Mesenchymal stem cell (in vitro differentiated cells and primary cell): ENCODE measurements around the gene TEX10.

Experiments used
- DNase-seq: peaks from one replicate; pipeline ENCODE4 v3.0.0-alpha.2; 2013
- H2AFZ ChIP-seq: one replicate; pipeline ENCODE4 v1.6.1; 2013; ENCODE audit warnings: low read depth, mild to moderate bottlenecking, control low read depth, inconsistent platforms, low read length, moderate library complexity
- H2AK5ac ChIP-seq: 2 replicates; pipeline ENCODE4 v1.6.1; 2013; ENCODE audit warnings: low read length, moderate library complexity, mild to moderate bottlenecking, inconsistent platforms; ENCODE audit not compliant: severe bottlenecking
- H2BK120ac ChIP-seq: one replicate; pipeline ENCODE4 v1.6.1; 2013; ENCODE audit warnings: low read depth, mild to moderate bottlenecking, inconsistent platforms, low read length, moderate library complexity
- H2BK12ac ChIP-seq, 2 experiments: one replicate each; pipeline ENCODE4 v1.6.1; 2013; ENCODE audit warnings: inconsistent platforms in 2 of 2, low read length in 2 of 2, mild to moderate bottlenecking in 2 of 2, moderate library complexity in 2 of 2, control low read depth in 1 of 2
- H2BK15ac ChIP-seq: one replicate; pipeline ENCODE4 v1.6.1; 2013; ENCODE audit warnings: mild to moderate bottlenecking, low read depth, inconsistent platforms; ENCODE audit not compliant: poor library complexity, severe bottlenecking
- H2BK5ac ChIP-seq: 2 replicates; pipeline ENCODE4 v1.6.1; 2013; ENCODE audit warnings: low read depth, mild to moderate bottlenecking, low read length, control low read depth, inconsistent platforms; ENCODE audit not compliant: poor library complexity, severe bottlenecking
- H3K14ac ChIP-seq, 2 experiments: one replicate each; pipeline ENCODE4 v1.6.1; 2013; ENCODE audit warnings: inconsistent platforms in 2 of 2, low read length in 2 of 2, control low read depth in 1 of 2, mild to moderate bottlenecking in 1 of 2, moderate library complexity in 1 of 2
- H3K18ac ChIP-seq, 2 experiments: one replicate each; pipeline ENCODE4 v1.6.1; 2013; ENCODE audit warnings: inconsistent platforms in 2 of 2, low read length in 2 of 2, control low read depth in 1 of 2, low read depth in 1 of 2, mild to moderate bottlenecking in 1 of 2
- H3K23ac ChIP-seq, 2 experiments: one replicate each; pipeline ENCODE4 v1.6.1; 2013; ENCODE audit warnings: inconsistent platforms in 2 of 2, low read length in 2 of 2, mild to moderate bottlenecking in 2 of 2, moderate library complexity in 2 of 2, control low read depth in 1 of 2
- H3K27ac ChIP-seq: 2 replicates; pipeline ENCODE4 v1.5.1; 2013; ENCODE audit warnings: mild to moderate bottlenecking, moderate library complexity, low read length, control low read depth, inconsistent platforms; ENCODE audit not compliant: poor library complexity, severe bottlenecking
- H3K27me3 ChIP-seq, 2 experiments: 2 replicates each; pipeline versions ENCODE4 v1.6.1 to v1.7.0; 2013; ENCODE audit warnings: low read length in 2 of 2, mild to moderate bottlenecking in 2 of 2, moderate library complexity in 2 of 2, control low read depth in 1 of 2, inconsistent platforms in 1 of 2; ENCODE audit not compliant: control insufficient read depth in 1 of 2, insufficient read depth in 1 of 2
- H3K36me3 ChIP-seq, 2 experiments: 2 replicates each; pipeline versions ENCODE4 v1.6.1 to v1.7.0; 2013; ENCODE audit warnings: low read length in 2 of 2, control low read depth in 1 of 2, inconsistent platforms in 1 of 2, low read depth in 1 of 2, mild to moderate bottlenecking in 1 of 2; ENCODE audit not compliant: insufficient read depth in 2 of 2, control insufficient read depth in 1 of 2
- H3K4ac ChIP-seq, 2 experiments: one replicate each; pipeline ENCODE4 v1.6.1; 2013; ENCODE audit warnings: inconsistent platforms in 2 of 2, low read length in 2 of 2, mild to moderate bottlenecking in 2 of 2, moderate library complexity in 2 of 2, control low read depth in 1 of 2, low read depth in 1 of 2
- H3K4me1 ChIP-seq: 2 replicates; pipeline ENCODE4 v1.6.1; 2013; ENCODE audit warnings: low read depth, low read length, control low read depth; ENCODE audit not compliant: control insufficient read depth, insufficient read depth
- H3K4me2 ChIP-seq: 2 replicates; pipeline ENCODE4 v1.6.1; 2013; ENCODE audit warnings: low read length, mild to moderate bottlenecking, inconsistent platforms; ENCODE audit not compliant: poor library complexity, severe bottlenecking
- H3K4me3 ChIP-seq, 2 experiments: 2 replicates each; pipeline versions ENCODE4 v1.5.1 to v1.7.0; 2013; ENCODE audit warnings: low read length in 2 of 2, mild to moderate bottlenecking in 2 of 2, control low read depth in 1 of 2, low read depth in 1 of 2; ENCODE audit not compliant: insufficient read depth in 1 of 2
- H3K79me1 ChIP-seq: replicated peaks from 2 replicates; pipeline ENCODE4 v1.6.1; 2013; ENCODE audit warnings: mild to moderate bottlenecking, control low read depth, low read length, inconsistent platforms; ENCODE audit not compliant: poor library complexity, severe bottlenecking
- H3K9ac ChIP-seq: 2 replicates; pipeline ENCODE4 v1.7.0; 2013; ENCODE audit warnings: mild to moderate bottlenecking, low read length, moderate library complexity
- H3K9me3 ChIP-seq: 2 replicates; pipeline ENCODE4 v1.7.0; 2013; ENCODE audit warnings: mild to moderate bottlenecking, low read length; ENCODE audit not compliant: control insufficient read depth
- H4K8ac ChIP-seq: one replicate; pipeline ENCODE4 v1.6.1; 2013; ENCODE audit warnings: inconsistent platforms, mild to moderate bottlenecking, low read length, moderate library complexity
- H4K91ac ChIP-seq: one replicate; pipeline ENCODE4 v1.6.1; 2013; ENCODE audit warnings: mild to moderate bottlenecking, low read length, inconsistent platforms
- WGBS: methylation state at CpG from one replicate; pipeline ENCODE4 v1.1.7; 2013; ENCODE audit warnings: mixed read lengths; 5-methylcytosine and 5-hydroxymethylcytosine counted together

TEX10 gene

DNA sequence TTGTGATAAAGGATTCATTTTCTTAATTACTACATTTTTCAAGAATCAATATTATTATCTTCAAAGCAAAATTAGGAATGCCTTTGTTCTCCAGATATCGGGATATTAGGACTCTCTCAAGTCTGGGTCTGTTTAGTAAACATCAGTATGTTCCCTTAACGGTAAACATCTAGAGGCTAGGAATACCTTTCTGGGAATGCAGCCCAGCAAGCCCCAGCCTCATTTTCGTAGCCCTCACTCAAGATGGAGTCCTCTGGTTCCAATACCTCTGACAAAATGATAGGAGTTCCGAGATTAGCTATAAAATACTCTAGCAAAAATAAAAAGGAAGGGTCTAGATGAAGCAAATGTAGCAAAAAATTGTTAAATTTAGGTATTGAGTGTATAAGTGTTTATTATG, 84.5 kb downstream of the TEX10 start:
- 99% methylated on average over 3 of the region's 4 CpGs for WGBS
- no peaks in the 10 kb centered on the region for H3K9me3 ChIP-seq
- H3K27me3 ChIP-seq = no peaks in the 10 kb centered on the region
- H3K36me3 ChIP-seq = peaks cover 8 to 36% of the 10 kb centered on the region in 2 experiments
- no peaks in the 10 kb centered on the region for H3K79me1 ChIP-seq
- no peak overlapping the region for H2BK15ac ChIP-seq
- no peak overlapping the region for H2AFZ ChIP-seq
- H3K27ac ChIP-seq = no peak overlapping the region
- H4K91ac ChIP-seq = no peak overlapping the region
- H2BK5ac ChIP-seq = no peak overlapping the region
- H2AK5ac ChIP-seq = no peak overlapping the region
- DNase-seq = no peak
- H3K4me2 ChIP-seq = no peak overlapping the region
- no peak overlapping the region for H4K8ac ChIP-seq
- H3K18ac ChIP-seq = no peak overlapping the region
- no peak overlapping the region for H3K14ac ChIP-seq
- no peak overlapping the region for H3K9ac ChIP-seq
- H3K4ac ChIP-seq = no peak overlapping the region
- H2BK12ac ChIP-seq = no peak overlapping the region
- no peak overlapping the region for H3K23ac ChIP-seq
- no peaks in the 10 kb centered on the region for H3K4me1 ChIP-seq
- H3K4me3 ChIP-seq = no peak overlapping the region
- H2BK120ac ChIP-seq = no peak overlapping the region

DNA sequence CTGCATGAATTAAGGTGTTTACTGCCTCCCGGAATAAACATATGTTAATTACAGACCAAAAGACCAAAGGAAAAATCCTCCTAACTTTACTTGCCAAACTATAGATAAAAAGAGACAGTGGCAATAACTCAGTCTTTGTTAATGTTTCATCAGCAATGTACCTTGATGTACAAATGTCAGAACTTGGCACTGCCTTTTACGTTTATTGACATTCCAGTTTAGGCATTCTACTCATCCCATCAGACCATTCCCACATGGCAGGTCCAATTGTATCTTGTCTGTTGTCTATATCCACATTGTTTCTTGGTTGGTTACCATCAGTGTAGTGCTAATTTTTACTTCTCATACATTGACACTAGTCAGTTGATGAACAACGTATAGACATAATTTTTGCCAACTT, 85.5 kb downstream of the TEX10 start:
- no peak overlapping the region for H2BK120ac ChIP-seq
- DNase-seq = no peak
- no peak overlapping the region for H2AK5ac ChIP-seq
- H3K36me3 ChIP-seq = peaks cover 3 to 27% of the 10 kb centered on the region in 2 experiments
- H3K14ac ChIP-seq = no peak overlapping the region
- no peak overlapping the region for H3K27ac ChIP-seq
- H2BK5ac ChIP-seq = no peak overlapping the region
- no peaks in the 10 kb centered on the region for H3K79me1 ChIP-seq
- no peak overlapping the region for H3K18ac ChIP-seq
- WGBS = 90% methylated on average over 2 of the region's 3 CpGs
- H2BK15ac ChIP-seq = no peak overlapping the region
- no peak overlapping the region for H4K91ac ChIP-seq
- H3K4me3 ChIP-seq = no peak overlapping the region
- no peaks in the 10 kb centered on the region for H3K4me1 ChIP-seq
- no peaks in the 10 kb centered on the region for H3K9me3 ChIP-seq
- no peaks in the 10 kb centered on the region for H3K27me3 ChIP-seq
- no peak overlapping the region for H3K4ac ChIP-seq
- no peak overlapping the region for H2BK12ac ChIP-seq
- no peak overlapping the region for H3K23ac ChIP-seq
- H4K8ac ChIP-seq = no peak overlapping the region
- no peak overlapping the region for H3K9ac ChIP-seq
- no peak overlapping the region for H2AFZ ChIP-seq
- no peak overlapping the region for H3K4me2 ChIP-seq
